A172 (cell line): ENCODE results near the gene FUOM. TPM values are rescaled to one million over a fixed set of nuclear protein-coding genes. Genes with fewer than 3 reads are reported as not detected.

Experiments
- DNase-seq: peaks from one replicate; pipeline ENCODE4 v3.0.0-alpha.2; 2015; ENCODE audit warnings: low spot score
- total RNA-seq: library from RNA; depleted of rRNA; stranded (reverse); fragments of >200 nt; shearing (Covaris generic); gene quantifications from 2 replicates; pipeline ENCODE4 v1.2.3, GENCODE V29; 2014; rRNA removed

Gene FUOM
- 6.6 and 9.6 TPM in 2 replicates for total RNA-seq

GRCh38 chr10:133357285-133358161 is at the start of gene FUOM:
FUOM (minus strand) TSS chr10:133358019; CDS start chr10:133358007, 12 bp downstream.
- DNase-seq, result no peak

GRCh38 chr10:133405844-133406527 is 48.2 kb upstream of the FUOM start:
- DNase-seq, result peak; percentile 4

- peak; percentile 5 for DNase-seq
Measured at GRCh38 chr10:133405272-133405671, 47.5 kb upstream of the FUOM start.

- no peak for DNase-seq
Measured at GRCh38 chr10:133403784-133404183, 46.0 kb upstream of the FUOM start.

- no peak for DNase-seq
Measured at GRCh38 chr10:133403359-133403758, 45.5 kb upstream of the FUOM start.

GRCh38 chr10:133401981-133402725 is 44.3 kb upstream of the FUOM start:
- no peak for DNase-seq

- no peak for DNase-seq
Measured at GRCh38 chr10:133401500-133401899, 43.7 kb upstream of the FUOM start.

GRCh38 chr10:133400624-133401424 is 43.0 kb upstream of the FUOM start:
- DNase-seq, result no peak

- no peak for DNase-seq
Measured at GRCh38 chr10:133399123-133399601, 41.3 kb upstream of the FUOM start.

- DNase-seq, result no peak
Measured at GRCh38 chr10:133397938-133398337, 40.1 kb upstream of the FUOM start.

GRCh38 chr10:133396035-133396624 is 38.3 kb upstream of the FUOM start:
- DNase-seq, result no peak

- DNase-seq, result no peak
Measured at GRCh38 chr10:133394801-133395221, 37.0 kb upstream of the FUOM start.

- peak; percentile 63 for DNase-seq
Measured at GRCh38 chr10:133394064-133394663, 36.3 kb upstream of the FUOM start, which contains the start of gene MTG1. MTG1 (plus strand) TSS chr10:133394157; CDS start chr10:133394221, 64 bp downstream.

GRCh38 chr10:133393401-133394063 is 35.7 kb upstream of the FUOM start:
- no peak for DNase-seq

GRCh38 chr10:133391761-133392518 is 34.1 kb upstream of the FUOM start:
- no peak for DNase-seq

GRCh38 chr10:133391249-133391635 is 33.4 kb upstream of the FUOM start:
- no peak for DNase-seq

- no peak for DNase-seq
Measured at GRCh38 chr10:133390597-133391248, 32.9 kb upstream of the FUOM start.
